GM12873 (cell line): ENCODE results near the gene ZKSCAN5.

Experiments used
- TF ChIP-seq, protein P1 (sequence below): IDR thresholded peaks from 2 replicates; pipeline ENCODE4 v1.5.1; 2012; ENCODE audit warnings: low read depth, mild to moderate bottlenecking, moderate library complexity, low read length, control low read depth; ENCODE audit not compliant: insufficient read depth; ENCODE audit errors: missing control alignments

ZKSCAN5 gene

DNA sequence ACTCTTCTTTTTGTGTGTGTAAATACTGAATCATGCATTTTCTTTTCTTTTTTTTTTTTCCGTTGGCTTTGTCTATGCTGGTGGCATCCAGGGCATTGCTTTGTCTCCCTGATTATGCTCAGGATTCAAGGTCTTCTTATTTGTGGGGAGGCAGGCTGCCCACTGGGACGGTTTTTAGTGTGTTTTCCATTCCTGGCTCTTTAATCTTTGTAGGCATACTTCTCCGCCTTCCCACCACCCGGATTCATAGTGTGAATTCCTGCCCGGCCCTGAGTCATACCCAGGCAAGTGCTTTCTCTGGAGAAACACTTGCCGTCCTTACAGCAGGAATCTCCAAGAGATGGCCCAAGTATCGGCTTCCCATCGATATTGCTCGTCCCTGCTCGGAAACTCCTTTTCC is 59.2 kb downstream of the ZKSCAN5 start:
- TF ChIP-seq, protein P1, sequence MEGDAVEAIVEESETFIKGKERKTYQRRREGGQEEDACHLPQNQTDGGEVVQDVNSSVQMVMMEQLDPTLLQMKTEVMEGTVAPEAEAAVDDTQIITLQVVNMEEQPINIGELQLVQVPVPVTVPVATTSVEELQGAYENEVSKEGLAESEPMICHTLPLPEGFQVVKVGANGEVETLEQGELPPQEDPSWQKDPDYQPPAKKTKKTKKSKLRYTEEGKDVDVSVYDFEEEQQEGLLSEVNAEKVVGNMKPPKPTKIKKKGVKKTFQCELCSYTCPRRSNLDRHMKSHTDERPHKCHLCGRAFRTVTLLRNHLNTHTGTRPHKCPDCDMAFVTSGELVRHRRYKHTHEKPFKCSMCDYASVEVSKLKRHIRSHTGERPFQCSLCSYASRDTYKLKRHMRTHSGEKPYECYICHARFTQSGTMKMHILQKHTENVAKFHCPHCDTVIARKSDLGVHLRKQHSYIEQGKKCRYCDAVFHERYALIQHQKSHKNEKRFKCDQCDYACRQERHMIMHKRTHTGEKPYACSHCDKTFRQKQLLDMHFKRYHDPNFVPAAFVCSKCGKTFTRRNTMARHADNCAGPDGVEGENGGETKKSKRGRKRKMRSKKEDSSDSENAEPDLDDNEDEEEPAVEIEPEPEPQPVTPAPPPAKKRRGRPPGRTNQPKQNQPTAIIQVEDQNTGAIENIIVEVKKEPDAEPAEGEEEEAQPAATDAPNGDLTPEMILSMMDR, result no peak

DNA sequence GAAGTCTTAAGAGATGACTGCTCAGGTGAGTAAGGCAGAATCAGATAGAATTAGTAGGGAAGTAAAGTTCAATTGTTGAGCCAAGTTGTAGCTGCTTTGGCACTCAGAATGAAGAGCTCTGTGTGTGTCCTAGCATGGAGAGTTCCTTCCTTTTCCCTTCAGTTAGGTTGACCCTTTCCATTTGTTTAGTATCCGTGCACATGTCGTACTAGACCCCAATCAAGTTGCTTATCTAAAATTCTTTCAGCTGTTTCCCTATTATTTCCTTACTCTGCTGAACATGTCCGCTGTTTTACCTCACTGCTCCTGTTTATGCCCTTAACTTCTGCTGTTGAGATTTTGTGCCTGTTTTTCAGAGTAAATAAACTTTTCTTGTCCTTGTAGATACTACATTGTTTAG is 67.3 kb downstream of the ZKSCAN5 start:
- TF ChIP-seq, protein P1, result no peak

DNA sequence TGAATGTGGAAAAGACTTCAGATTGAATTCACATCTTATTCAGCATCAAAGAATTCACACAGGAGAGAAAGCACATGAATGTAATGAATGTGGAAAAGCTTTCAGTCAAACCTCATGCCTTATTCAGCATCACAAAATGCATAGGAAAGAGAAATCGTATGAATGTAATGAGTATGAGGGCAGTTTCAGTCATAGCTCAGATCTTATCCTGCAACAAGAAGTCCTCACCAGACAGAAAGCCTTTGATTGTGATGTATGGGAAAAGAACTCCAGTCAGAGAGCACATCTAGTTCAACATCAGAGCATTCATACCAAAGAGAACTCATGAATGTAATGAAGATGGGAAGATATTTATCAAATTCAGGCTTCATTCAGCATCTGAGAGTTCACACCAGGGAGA is 68.8 kb downstream of the ZKSCAN5 start:
- TF ChIP-seq, protein P1, result no peak

DNA sequence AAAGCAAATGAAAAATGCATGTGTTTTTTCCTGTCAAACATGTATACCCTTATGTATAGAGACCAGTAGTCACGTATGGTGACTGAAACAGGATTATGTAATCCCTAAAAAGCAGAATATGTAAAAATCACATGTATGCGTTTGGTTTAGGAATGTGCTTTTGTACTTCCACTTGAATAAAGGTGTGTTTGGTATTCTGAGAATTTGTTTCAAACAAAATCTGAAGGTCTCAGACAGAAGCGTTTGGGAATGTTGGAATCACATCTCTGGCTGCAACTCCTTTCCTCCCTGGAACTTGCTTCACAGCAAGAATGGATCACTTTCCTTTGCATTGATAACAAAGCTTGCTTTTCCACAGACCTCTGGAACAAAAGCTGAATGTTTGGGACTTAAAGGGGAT is 71.8 kb downstream of the ZKSCAN5 start:
- TF ChIP-seq, protein P1, result no peak

DNA sequence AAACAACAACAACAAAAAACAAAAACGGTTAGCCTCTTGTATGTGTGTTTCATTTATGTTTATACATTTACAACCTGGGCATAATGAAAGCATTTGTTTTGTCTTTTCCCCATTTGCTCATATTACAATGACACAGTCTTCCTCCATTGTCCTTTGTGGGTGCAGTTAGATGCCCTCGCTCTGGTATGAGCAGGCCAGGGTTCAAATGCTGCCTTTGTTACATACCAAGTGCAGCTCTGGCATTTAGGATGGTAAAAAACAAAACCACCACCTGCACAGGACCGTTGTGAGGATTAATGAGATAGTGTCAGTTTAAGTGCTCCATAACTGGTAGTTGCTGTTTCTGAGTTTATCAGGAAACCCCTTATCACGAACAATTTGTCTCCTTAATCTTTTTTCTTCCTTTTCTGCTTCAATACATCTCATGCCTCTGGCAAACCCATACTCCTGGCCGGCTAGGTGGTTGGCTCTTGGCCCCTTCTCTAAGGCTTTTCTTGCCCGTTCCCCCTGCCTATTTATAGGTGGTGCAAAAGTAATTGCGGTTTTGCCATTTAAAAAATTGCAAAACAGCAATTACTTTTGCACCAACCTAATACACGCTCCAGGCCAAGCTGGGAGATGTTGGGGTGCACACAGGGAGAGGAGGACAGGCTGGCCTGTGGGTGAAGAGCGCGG is 75.0 kb downstream of the ZKSCAN5 start:
- TF ChIP-seq, protein P1, result no peak

DNA sequence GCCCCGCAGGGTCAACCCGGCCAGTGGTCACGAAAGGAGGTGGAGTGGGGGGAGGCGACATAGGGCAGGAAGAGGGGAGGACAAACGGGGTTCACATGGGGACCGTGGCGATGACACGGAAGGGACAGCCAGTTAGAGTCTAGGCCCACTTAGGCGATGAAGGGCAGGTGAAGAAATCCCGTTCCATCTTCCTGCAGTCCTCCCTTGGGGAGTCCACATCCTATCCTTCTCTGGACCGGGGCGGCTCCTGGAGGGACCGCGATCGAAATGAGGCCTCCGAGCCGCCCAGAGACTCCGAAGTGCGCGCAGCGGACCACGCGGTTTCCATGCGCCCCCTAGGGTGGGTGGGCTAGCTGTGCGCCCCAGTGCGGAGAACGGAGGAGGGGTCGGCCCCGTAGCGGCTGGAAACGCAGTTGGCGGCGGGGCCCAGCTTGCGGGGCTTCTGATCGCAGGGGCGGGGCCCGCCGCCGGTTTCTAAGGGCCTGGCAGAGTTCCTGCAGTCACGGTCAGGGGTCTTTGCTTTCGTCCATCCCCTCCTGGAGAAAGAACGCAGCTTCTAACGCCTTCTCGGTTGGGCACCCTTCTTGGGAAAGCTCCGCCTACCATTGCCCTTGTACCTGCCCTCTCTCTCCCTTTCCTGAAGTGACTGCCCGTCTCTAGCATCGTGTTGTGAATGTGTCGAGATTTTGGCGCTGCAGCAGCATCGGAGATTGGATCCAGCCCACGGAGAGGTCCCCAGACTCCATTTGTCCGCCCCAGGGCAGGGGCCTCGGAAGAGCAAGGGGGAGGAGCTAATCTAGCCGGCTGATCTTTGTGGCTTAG is 75.7 kb downstream of the ZKSCAN5 start:
- TF ChIP-seq, protein P1, result peak; percentile 46
